HG03196 (cell line): ENCODE data around the gene FBXL5.
"Not testable (repeated sequence)": the region's sequence is repeated elsewhere in the genome, so short reads cannot be mapped to it uniquely, and the experiment has no call there.

Source experiments
- ATAC-seq: cut with Tn5 transposase; IDR thresholded peaks from one replicate; pipeline ENCODE4 v1.9.1; 2021; ENCODE audit not compliant: unreplicated experiment

The FBXL5 gene

DNA sequence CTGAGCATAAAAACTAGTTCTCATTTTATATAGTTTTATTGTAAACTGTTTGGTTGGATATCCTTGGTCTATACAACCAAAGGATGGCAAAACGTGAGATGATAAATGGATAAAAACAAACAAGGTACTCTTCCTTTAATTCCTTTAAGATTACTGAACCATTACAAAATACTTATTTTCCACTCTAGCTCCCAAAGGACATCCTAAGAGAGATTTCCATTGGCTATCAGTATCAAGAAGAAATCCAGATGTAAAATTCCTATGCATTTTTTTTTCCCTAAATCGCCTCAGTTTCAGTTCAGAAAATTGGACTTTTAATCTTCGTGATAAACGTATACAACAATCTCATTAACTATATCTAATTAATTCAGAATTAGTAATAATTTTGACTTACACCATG lies 2.3 kb downstream of the FBXL5 start:
- no peak for ATAC-seq

DNA sequence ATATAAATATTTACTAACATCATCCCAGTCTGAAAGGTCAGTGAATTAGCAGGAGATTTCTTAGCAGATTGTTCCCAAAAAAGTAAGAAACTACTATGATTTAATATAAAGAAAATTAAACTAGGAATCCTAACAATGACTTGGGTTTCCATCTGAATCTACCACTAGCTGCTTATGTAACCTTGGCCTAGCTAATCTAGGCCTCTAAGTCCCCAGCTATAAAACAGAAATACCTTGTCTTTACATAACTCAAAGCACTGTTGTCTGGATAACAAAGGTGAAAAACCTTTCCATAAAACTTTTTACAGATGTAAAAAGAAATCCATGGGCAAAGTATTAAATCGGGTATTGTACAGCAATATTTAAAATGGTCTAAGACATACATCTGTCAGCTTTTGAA lies 3.0 kb downstream of the FBXL5 start:
- no peak for ATAC-seq

DNA sequence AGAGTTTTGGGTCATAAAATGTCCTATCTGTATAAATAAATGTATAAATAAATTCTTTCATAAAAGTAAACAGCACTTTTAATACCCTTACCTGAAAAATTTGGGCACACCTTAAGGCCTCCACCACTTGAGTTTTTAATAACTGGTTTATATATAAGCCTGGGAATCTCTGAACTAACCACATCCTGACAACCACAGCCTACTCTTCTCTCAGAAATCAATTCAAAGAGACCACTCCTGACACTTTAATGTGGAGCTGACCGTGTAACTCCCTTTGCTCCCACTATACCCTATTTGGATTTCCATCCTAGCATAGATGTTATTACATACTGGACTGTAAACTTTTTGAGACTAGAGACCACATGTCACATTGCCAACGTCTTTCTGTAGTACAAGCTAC lies 3.5 kb downstream of the FBXL5 start:
- no peak for ATAC-seq

DNA sequence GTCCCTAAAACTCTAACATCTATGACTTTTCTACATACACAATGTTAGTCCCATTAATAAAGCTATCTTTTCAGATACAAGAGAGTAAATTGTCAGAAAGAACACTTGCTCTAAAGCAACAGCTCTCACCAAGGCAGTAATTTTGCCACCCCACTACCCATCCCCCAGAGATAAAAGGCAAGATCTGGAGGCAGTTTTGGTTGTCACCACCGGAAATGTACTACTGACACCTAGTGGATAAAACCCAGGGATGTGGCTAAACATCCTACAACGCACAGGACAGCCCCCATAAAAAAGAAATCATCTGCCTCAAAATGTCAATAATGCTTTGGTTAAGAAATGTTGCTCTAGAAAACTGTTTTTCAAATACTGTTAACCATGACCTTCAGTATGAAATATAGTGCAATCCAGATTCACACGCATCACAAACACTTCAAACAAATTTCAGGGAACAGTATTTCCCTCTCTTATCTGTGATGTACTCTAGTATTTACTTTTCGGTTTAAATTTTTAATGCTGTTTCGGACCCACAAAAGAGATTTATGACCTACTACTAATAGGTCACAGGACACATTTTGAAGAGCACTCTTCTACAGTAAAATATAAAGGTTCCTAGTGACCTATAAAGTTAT lies 5.1 kb downstream of the FBXL5 start:
- no peak for ATAC-seq

DNA sequence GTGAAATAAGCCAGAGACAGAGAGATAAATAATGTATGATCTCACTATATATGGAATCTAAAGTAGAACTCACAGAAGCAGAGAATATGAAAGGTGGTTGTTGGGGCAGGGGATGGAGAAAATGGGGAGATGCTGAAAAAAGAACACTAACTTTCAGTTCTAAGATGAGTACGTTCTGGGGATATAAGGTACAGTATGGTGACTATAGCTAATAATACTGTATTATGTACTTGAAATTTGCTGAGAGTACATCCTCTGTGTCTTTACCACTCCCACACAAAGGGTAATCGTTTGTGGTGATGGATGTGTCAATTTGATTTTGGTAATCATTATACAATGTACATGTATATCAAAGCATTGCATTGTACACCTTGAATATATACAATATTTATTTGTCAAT lies 6.6 kb downstream of the FBXL5 start:
- ATAC-seq: peak; percentile 42

DNA sequence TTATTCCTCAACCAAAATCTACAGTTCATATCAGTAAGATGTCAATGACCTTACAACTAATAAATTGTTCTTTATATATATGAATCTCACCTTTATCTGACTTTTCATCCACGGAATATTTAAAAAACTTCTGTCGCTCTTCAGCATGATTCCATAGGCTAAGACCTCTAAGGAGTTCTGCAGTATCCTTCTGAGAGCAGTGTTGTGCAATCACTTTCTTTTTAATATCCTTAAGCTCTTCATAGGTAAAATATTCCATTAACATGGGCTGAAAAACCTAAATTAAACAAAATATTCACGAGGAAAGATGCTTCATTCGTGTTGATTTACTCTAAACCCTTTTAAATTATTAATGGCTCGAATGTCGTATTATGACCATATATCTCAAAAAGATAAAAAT lies 16.7 kb downstream of the FBXL5 start:
- no peak for ATAC-seq

DNA sequence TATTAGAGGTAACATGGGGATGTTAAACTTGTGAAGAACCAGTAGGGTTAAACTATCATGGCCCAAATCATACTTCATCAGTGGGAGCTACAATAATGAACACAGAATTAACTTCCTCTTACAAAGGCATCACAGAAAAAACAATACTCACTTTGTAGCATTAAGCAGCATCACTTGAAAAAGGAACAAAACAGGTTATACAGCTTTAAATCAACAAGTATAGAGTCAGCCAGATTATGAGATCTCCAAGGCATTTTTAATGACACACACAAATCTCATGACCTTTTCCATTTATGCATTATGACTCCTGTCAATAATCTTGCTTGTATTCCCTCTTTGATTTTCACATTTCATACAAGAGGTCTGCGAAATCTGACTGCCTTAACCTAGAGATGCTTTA lies 18.3 kb downstream of the FBXL5 start:
- no peak for ATAC-seq

DNA sequence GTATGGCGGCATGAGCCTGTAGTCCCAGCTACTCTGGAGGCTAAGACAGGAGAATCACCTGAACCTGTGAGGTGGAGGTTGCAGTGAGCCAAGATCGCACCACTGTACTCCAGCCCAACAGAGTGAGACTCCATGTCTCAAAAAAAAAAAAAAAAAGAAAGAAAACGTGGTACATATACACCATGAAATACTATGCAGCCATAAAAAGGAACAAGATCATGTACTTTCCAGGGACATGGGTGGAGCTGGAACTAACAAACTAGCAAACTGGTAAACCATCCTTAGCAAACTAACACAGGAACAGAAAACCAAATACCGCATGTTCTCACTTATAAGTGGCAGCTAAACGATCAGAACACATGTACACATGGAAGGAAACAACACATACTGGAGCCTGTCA lies 37.8 kb downstream of the FBXL5 start:
- not testable (repeated sequence) for ATAC-seq

DNA sequence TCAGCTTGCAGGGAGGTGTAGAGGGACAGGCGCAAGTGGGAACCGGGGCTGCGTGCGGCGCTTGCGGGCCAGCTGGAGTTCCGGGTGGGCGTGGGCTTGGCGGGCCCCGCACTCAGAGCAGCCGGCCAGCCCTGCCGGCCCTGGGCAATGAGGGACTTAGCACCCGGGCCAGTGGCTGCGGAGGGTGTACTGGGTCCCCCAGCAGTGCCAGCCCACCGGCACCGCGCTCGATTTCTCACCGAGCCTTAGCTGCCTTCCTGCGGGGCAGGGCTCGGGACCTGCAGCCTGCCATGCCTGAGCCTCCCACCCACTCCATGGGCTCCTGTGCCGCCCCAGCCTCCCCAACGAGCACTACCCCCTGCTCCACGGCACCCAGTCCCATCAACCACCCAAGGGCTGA lies 40.3 kb downstream of the FBXL5 start:
- ATAC-seq: not testable (repeated sequence)

DNA sequence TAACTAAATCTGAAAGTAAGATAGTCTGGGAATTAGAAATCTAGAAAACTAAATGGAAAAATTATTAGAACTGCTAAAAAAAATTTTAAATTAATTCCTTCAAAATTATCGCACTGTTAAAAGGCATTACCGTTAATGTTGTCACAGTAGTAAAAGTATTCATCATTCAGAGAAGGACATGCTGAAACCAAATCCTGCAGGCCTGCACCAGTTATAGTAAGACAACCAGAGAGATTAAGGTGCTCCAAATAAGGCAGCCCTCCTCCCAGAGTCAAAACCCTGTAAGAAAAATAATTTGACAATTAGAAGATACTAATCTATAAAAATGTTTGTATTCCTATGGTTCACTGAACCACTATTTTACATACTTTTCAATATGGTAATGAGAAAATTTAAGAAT lies 43.0 kb downstream of the FBXL5 start:
- ATAC-seq: no peak

DNA sequence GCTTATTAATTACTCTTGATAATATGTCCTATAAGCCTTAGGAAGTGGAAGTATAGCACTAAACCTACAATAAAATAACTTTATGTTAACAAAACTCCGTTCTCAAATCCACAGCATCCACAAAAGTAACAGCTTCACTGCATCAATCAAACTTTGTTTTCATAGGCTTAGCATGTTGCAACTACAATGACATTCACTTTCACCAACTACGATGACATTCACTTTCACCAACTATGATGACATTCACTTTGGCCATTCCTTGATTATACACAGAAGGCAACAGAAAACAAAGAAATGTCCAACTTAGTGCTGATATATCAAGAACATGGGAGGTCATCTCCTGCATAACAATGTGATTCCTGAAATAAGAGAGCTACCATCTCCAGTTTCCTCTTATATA lies 44.3 kb downstream of the FBXL5 start:
- ATAC-seq: no peak

DNA sequence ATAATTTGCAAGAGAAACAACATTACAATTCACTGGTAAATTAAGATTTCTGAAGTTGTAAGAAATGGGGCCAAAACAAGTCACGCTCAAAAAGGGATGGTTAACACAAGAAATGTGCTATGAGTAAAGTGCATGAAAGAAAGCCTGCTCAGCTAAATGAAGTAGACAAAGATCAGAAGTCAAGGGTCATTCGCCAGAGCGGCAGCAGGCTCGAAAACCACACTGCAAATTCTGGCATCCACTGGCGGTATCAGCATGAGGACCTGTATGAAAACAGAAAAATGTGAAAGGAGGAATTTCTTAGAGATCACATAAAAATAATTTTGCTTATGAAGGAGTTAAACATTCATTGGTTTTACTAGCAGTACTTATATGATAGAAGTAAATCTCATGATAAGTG lies 49.6 kb downstream of the FBXL5 start:
- no peak for ATAC-seq

DNA sequence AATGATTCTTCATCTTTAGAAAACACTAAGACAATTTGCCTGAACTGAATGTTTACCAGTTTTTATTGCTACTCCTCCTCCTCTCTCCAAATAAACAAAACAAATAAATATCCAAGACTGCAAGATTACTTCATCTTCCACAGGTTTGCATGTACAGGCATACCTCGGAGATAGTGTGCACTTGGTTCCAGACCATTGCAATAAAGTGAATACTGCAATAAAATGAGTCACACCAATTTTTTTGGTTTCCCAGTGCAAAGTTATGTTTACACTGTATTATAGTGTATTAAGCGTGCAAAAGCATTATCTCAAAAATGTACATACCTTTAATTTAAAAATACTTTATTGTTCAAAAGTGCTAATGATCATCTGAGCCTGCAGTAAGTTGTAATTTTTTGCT lies 53.3 kb downstream of the FBXL5 start:
- ATAC-seq: no peak

DNA sequence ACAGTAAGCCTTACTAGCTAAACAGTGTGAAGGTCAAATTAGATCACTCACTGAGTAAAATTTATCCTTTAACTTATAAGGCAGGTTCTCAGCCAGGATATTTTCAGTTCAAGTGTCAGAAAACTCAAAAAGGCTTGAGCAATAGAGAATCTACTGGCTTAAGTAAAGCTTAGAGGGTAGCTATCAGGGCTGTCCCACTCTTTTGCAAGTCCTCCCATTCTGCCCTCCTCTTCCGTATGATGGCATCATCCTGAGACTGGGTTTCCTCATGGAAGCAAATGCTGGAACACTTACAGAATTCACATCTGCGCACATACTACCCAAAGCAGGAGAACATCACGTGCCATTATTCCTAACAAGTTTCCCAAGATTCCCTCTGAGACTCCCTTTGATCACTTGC lies 55.0 kb downstream of the FBXL5 start:
- ATAC-seq: no peak

DNA sequence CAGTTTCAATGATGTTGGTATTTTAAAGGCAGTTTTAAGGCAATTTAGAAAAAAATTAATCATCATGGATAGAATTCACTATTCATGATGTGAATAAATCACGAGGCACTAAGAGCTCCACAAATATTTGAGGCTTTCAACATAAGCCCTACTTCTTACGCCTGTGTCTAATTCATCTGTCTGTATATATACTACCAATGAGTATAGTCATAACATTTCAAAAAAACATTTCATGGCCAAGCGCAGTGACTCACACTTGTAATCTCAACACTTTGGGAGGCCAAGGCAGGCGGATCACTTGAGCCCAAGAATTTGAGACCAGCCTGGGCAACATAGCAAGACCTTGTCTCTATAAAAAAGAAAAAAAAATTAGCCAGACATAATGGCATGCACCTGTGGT lies 56.5 kb downstream of the FBXL5 start:
- no peak for ATAC-seq

DNA sequence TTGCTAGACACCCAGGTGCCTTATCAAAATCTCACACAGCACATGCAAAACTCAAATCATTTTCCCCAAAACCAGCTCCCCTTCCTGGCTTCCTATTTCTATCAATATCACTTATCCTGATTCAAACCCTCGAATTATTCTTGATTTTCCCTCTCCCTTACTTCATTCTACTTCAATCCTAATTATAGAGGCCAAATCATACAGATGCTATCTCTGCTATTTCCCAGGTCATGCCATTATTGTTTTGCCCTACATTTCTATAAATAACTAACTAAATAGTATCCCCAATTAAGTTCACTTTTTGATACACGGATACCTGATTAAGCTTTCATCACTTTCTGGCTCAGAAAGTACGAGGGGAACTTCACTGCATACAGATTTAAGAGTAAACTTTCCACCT lies 62.4 kb downstream of the FBXL5 start:
- no peak for ATAC-seq

DNA sequence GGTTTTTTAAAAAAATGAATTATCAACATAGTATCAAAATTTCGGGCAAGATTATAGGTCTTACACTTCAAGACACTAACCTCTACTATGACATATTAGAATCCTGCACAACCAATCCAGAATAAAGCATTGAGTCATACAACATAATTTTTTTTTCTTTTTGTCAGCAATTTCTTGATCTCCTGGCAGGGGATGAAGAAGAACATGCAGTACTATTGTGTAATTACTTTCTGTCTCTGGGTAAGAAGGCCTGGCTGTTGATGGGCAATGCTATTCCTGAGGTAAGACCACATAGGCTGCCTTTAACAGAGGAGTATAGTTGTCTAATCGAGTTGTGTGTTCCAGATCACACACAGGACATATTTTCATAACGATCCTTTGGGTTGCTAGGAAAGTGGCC lies 67.5 kb downstream of the FBXL5 start:
- ATAC-seq: no peak

DNA sequence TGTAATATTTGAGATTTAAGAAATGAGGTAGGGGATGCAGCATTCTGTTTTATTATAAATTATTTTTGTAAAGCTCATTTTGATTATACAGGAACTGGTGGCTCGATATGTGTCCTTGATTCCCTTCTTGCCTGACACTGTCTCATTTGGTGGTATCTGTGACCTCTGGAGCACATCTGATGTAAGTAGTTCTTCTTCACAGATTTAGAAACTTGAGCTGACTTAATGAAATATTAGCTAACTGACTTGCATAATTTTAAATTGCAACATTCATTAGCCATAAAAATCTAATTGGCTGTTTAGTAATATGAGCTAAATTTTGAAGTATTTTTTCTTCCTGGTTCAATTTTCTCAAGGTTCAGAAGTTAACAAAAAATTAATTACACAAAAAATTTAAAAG lies 69.1 kb downstream of the FBXL5 start:
- ATAC-seq: no peak

DNA sequence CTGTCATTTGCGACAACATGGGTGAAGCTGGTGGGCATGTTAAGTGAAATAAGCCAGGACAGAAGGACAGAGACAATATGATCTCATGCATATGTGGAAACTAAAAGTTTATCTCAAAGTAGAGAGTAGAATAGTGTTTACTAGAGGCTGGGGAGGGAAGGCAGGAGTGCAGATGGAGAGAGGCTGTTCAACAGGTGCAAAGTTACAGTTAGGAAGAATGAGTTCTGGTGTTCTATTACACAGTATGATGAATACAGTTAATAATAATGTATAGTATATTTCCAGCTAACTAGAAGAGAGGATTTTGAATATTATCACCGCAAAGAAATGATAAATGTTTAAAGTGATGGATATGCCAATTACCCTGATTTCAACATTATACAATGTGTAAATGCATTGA lies 69.8 kb downstream of the FBXL5 start:
- no peak for ATAC-seq

DNA sequence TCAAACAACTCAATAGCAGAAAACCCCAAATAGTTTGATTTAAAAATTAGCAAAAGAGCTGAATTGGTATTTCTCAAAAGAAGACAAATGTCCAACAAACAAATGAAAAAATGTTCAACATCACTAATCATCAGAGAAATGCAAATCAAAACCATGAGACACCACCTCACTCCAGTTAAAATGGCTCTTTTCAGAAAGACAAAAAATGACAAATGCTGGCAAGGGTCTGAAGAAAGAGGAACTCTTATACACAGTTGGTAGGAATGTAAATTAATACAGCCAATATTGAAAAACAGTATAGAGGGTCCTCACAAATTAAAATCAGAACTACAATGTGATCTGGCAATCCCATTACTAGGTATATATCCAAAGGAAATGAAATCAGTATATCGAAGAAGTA lies 70.4 kb downstream of the FBXL5 start:
- no peak for ATAC-seq

DNA sequence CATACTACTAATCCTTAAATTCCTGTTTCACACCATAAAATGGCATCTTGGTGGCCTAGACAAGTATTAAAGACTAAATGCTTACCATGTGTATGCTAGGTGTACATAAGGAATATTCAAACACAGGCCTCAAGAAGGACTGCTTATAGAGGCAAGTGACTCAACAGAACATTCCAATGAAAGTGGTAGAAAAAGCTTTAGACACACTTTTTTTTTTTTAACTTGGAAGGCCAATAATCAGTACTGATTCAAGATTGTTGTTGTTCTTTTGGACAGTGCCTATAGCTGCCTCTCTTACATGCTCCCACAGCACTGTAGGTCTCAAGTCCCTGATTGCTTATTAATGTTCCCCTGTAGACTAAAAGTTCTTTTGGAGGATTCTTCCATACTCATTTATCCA lies 77.6 kb downstream of the FBXL5 start:
- ATAC-seq: no peak

DNA sequence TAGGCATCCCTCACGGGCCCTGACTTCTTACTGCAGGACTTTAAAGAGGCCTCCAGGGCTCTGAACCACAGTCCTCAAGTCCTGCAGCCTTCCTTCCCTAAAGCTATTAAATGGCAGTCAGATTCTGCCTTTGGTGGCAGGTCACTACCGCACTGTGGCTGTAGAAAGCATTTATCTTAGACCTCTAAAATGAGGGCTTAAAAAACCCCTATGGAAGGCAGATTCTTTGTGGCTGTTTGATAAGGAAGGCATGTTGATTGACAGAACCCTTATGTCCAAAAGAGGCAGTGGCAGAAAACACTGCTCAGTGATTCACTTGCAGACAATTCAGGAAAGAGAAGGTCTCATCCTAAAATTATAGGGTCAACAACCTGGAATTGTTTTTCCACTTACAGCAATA lies 79.2 kb downstream of the FBXL5 start:
- ATAC-seq: no peak

DNA sequence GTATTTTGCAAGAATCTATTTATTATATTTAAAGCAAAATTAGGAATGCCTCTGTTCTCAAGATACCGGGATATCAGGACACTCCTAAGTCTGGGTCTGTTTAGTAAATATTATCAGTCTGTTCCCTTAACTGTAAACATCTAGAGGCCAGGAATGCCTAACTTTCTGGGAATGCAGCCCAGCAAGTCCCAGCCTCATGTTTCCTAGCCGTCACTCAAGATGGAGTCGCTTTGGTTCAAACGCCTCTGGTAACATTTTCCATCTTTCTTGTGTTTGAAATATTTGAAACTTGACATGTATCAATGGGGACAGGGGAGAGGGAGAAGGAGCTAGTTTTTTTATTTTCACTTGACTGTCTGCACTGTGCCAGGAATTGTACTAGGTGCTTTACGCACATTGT lies 85.4 kb downstream of the FBXL5 start:
- ATAC-seq: no peak

DNA sequence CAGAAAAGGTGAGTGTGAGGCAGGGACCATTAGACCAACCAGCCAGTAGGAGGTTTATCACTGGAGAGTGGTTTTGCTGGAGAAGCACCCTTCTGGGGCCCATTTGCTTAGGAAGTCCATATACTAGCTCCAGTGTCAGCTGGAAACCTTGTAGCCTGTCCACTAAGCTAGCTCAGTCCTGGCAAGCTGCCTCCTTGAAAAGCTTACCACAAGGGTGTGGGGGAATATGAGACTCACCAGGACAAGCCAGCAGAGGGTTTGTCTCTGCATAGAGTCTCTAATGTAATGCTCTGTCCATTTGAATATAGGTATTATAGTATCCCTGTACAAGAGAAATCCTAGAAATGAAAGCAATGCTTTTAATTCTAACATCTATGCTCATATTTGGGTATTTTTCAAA lies 86.3 kb downstream of the FBXL5 start:
- ATAC-seq: no peak
